NT2/D1 (cell line): ENCODE measurements around the gene ZNF784.
A peak's percentile ranks its signal among the peaks of the same experiment; 100 is the strongest.

Experiments used
- DNase-seq: peaks from one replicate; pipeline ENCODE4 v3.0.0-alpha.2; 2011; ENCODE audit warnings: low read depth, low spot score
- H3K27me3 ChIP-seq: 2 replicates; pipeline ENCODE4 v1.6.0; 2011; ENCODE audit warnings: mild to moderate bottlenecking; ENCODE audit not compliant: insufficient read length, insufficient read depth
- H3K36me3 ChIP-seq: 2 replicates; pipeline ENCODE4 v1.6.1; 2011; ENCODE audit warnings: mild to moderate bottlenecking, low read length, mixed read lengths; ENCODE audit not compliant: insufficient read depth, insufficient read length
- H3K4me1 ChIP-seq: 2 replicates; pipeline ENCODE4 v1.5.1; 2011; ENCODE audit not compliant: insufficient read depth, insufficient read length
- H3K4me3 ChIP-seq: 2 replicates; pipeline ENCODE4 v1.5.1; 2011; ENCODE audit warnings: low read depth; ENCODE audit not compliant: insufficient read length
- H3K9ac ChIP-seq: 2 replicates; pipeline ENCODE4 v1.6.0; 2011; ENCODE audit warnings: low read depth; ENCODE audit not compliant: insufficient read length
- H3K9me3 ChIP-seq: 2 replicates; pipeline ENCODE4 v1.5.1; 2011; ENCODE audit warnings: mild to moderate bottlenecking, low read length; ENCODE audit not compliant: insufficient read depth
- SUZ12 ChIP-seq: IDR thresholded peaks from 2 replicates; pipeline ENCODE4 v1.6.1; 2011; ENCODE audit not compliant: insufficient read length, insufficient read depth; ENCODE audit errors: extremely low read depth
- YY1 ChIP-seq: IDR thresholded peaks from 2 replicates; pipeline ENCODE4 v1.6.1; 2011; ENCODE audit not compliant: insufficient read length, insufficient read depth
- ZNF274 ChIP-seq: IDR thresholded peaks from 2 replicates; pipeline ENCODE4 v1.6.1; 2011; ENCODE audit warnings: mild to moderate bottlenecking, low read depth, low read length

ZNF784 gene

GRCh38 chr19:55624109-55625003 is at the start of gene ZNF784:
ZNF784 (minus strand) TSS chr19:55624566; CDS start chr19:55624561, 5 bp downstream.
- Histone ChIP-seq H3K27me3 (no peaks in the 10 kb centered on the region), H3K36me3 (peaks cover 18% of the 10 kb centered on the region), H3K4me1 (no peaks in the 10 kb centered on the region), H3K9me3 (no peaks in the 10 kb centered on the region), H3K4me3 (peak within 1 kb of the TSS; percentile 37), H3K9ac (peak within 1 kb of the TSS; percentile 61)
- no peak for TF ChIP-seq ZNF274
- TF ChIP-seq YY1: peak; percentile 68
- peak; percentile 35 for DNase-seq

GRCh38 chr19:55673889-55674288 is 49.5 kb upstream of the ZNF784 start:
- TF ChIP-seq SUZ12 (no peak), YY1 (no peak), ZNF274 (no peak)
- Histone ChIP-seq H3K4me3 (peak overlapping the region; percentile 32), H3K9me3 (no peaks in the 10 kb centered on the region), H3K9ac (no peak overlapping the region), H3K4me1 (peaks cover 4% of the 10 kb centered on the region), H3K36me3 (peaks cover 59% of the 10 kb centered on the region), H3K27me3 (no peaks in the 10 kb centered on the region)
- DNase-seq: no peak

GRCh38 chr19:55673465-55673864 is 49.1 kb upstream of the ZNF784 start:
- H3K27me3 ChIP-seq: no peaks in the 10 kb centered on the region
- H3K4me3 ChIP-seq: no peak overlapping the region
- DNase-seq: no peak
- H3K36me3 ChIP-seq: peaks cover 58% of the 10 kb centered on the region
- no peak for TF ChIP-seq ZNF274
- TF ChIP-seq YY1: no peak
- no peak for TF ChIP-seq SUZ12
- H3K9ac ChIP-seq: no peak overlapping the region
- no peaks in the 10 kb centered on the region for H3K9me3 ChIP-seq
- peaks cover 4% of the 10 kb centered on the region for H3K4me1 ChIP-seq

- DNase-seq: no peak
- Histone ChIP-seq H3K4me1 (peaks cover 4% of the 10 kb centered on the region), H3K9me3 (no peaks in the 10 kb centered on the region), H3K9ac (no peak overlapping the region), H3K36me3 (peaks cover 57% of the 10 kb centered on the region), H3K4me3 (no peak overlapping the region), H3K27me3 (no peaks in the 10 kb centered on the region)
- TF ChIP-seq ZNF274: no peak
- TF ChIP-seq SUZ12: no peak
- TF ChIP-seq YY1: no peak
These were observed 48.1 kb upstream of the ZNF784 start for GRCh38 chr19:55672418-55672817.

- TF ChIP-seq YY1: no peak
- TF ChIP-seq SUZ12: no peak
- no peak for TF ChIP-seq ZNF274
- no peak for DNase-seq
- peaks cover 61% of the 10 kb centered on the region for H3K36me3 ChIP-seq
- H3K4me3 ChIP-seq: no peak overlapping the region
- no peaks in the 10 kb centered on the region for H3K27me3 ChIP-seq
- H3K9ac ChIP-seq: no peak overlapping the region
- H3K4me1 ChIP-seq: peaks cover 11% of the 10 kb centered on the region
- no peaks in the 10 kb centered on the region for H3K9me3 ChIP-seq
These were observed 46.6 kb upstream of the ZNF784 start for GRCh38 chr19:55671054-55671378.

- H3K36me3 ChIP-seq: peaks cover 65% of the 10 kb centered on the region
- no peaks in the 10 kb centered on the region for H3K27me3 ChIP-seq
- no peak overlapping the region for H3K4me3 ChIP-seq
- H3K9me3 ChIP-seq: no peaks in the 10 kb centered on the region
- DNase-seq: peak; percentile 25
- H3K4me1 ChIP-seq: peaks cover 11% of the 10 kb centered on the region
- TF ChIP-seq YY1 (no peak), ZNF274 (no peak), SUZ12 (no peak)
- H3K9ac ChIP-seq: no peak overlapping the region
These were observed 46.1 kb upstream of the ZNF784 start for GRCh38 chr19:55670280-55671053.

GRCh38 chr19:55669418-55670279 is 45.3 kb upstream of the ZNF784 start:
- Histone ChIP-seq H3K4me1 (peaks cover 11% of the 10 kb centered on the region), H3K9ac (no peak overlapping the region), H3K36me3 (peaks cover 69% of the 10 kb centered on the region), H3K4me3 (no peak overlapping the region), H3K27me3 (no peaks in the 10 kb centered on the region), H3K9me3 (no peaks in the 10 kb centered on the region)
- DNase-seq: no peak
- no peak for TF ChIP-seq YY1
- no peak for TF ChIP-seq ZNF274
- no peak for TF ChIP-seq SUZ12
